NAMALWA (cell line): Measurements from ENCODE around the gene STC2.

Experiments used
- DNase-seq: peaks from one replicate; pipeline ENCODE4 v3.0.0-alpha.2; 2015; ENCODE audit warnings: low spot score

STC2 gene

GRCh38 chr5:173329491-173330337 lies 1.5 kb upstream of the STC2 start:
- peak; percentile 70 for DNase-seq

- DNase-seq: peak; percentile 56
Measured at GRCh38 chr5:173328844-173329490, 753 bp upstream of the STC2 start.

GRCh38 chr5:173327084-173327947 lies 898 bp downstream of the STC2 start:
- DNase-seq: peak; percentile 27

- DNase-seq: peak; percentile 41
Measured at GRCh38 chr5:173326501-173326960, 1.7 kb downstream of the STC2 start.

GRCh38 chr5:173325091-173325698 lies 3.0 kb downstream of the STC2 start:
- DNase-seq: no peak

- no peak for DNase-seq
Measured at GRCh38 chr5:173324115-173325001, 3.9 kb downstream of the STC2 start.

GRCh38 chr5:173323799-173324114 lies 4.5 kb downstream of the STC2 start:
- DNase-seq: no peak

- no peak for DNase-seq
Measured at GRCh38 chr5:173323106-173323798, 5.0 kb downstream of the STC2 start.

- DNase-seq: no peak
Measured at GRCh38 chr5:173321886-173322285, 6.3 kb downstream of the STC2 start.

GRCh38 chr5:173320259-173320658 lies 8.0 kb downstream of the STC2 start:
- DNase-seq: no peak

- no peak for DNase-seq
Measured at GRCh38 chr5:173319646-173320045, 8.6 kb downstream of the STC2 start.

GRCh38 chr5:173318881-173319620 lies 9.2 kb downstream of the STC2 start:
- DNase-seq: no peak

- no peak for DNase-seq
Measured at GRCh38 chr5:173318330-173318729, 9.9 kb downstream of the STC2 start.

- DNase-seq: no peak
Measured at GRCh38 chr5:173317852-173318251, 10.4 kb downstream of the STC2 start.

- DNase-seq: no peak
Measured at GRCh38 chr5:173317091-173317730, 11.0 kb downstream of the STC2 start.

GRCh38 chr5:173316339-173317020 lies 11.7 kb downstream of the STC2 start:
- no peak for DNase-seq

GRCh38 chr5:173315495-173316338 lies 12.5 kb downstream of the STC2 start:
- DNase-seq: peak; percentile 16
